HG02870 (cell line): Measurements from ENCODE around the gene NR6A1.

Experiments used
- ATAC-seq: cut with Tn5 transposase; IDR thresholded peaks from one replicate; pipeline ENCODE4 v1.9.1; 2021; ENCODE audit warnings: mild to moderate bottlenecking, moderate library complexity; ENCODE audit not compliant: unreplicated experiment

NR6A1 gene

DNA sequence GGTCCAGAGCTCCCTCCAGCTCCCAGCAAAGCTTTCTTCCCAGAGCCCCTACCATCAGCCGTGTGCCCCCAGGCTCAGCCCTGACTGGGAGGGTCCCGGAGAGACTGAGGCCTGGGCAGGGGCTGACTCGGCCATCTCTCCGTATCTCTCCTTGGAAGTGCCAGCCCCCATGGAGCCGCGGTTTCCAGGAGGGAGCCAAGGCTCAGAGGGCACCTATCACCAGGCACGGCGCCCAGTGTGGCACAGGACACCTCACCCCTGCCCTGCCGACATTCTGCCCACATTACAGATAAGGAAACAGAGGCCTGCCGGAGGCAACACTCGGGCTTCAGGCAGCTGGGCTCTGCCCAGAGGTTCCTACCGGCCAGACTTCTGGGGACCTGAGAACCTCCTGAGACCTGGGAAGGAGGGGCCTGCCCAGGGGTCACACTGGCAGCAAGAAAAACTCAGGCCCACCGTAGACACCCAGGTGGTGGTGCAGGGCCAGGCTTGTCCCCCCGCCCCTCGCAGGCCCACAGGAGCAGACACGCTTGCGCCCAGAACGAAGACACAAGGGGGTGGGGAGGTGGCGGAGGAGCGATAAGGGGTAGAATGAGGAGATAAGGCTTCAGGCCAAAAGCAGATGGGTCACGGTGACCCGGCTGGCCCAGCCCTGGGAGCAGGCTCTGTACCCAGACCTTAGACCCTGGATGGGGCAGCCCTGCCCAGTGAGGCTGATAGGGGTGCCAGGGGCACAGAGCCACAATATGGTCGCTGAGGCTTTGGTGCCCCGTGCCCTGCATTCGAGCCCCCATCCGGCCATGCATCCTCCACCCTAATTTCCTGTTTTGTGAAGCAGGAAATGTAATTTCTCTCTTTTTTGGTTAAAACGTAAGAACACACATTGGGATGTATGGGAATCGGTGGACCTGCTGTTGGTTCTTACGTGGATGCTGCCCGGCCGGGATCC lies 275.7 kb downstream of the NR6A1 start:
- ATAC-seq: no peak

GRCh38 chr9:124493794-124494479 lies 277.2 kb downstream of the NR6A1 start:
- peak; percentile 76 for ATAC-seq

DNA sequence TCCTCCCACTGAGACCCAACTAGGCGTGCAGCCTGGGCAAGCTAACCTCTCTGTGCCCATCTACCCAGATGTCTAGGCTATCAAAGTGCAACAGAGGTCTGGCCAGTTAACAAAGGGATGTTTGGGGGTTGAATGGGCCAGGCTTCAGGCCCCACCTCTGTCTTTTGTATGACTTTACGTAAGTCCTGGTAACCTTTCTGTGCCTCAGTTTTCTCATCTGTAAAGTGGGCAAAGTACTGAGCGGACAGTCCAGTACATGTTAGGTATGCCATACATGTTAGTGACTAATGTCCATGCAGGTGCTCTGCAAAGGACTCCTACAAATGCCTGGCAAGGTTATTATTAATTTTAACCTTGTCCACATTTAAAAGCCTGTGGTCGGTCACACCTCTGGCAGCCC lies 277.9 kb downstream of the NR6A1 start:
- ATAC-seq: no peak

- no peak for ATAC-seq
These were observed 278.3 kb downstream of the NR6A1 start for GRCh38 chr9:124492818-124493217.

DNA sequence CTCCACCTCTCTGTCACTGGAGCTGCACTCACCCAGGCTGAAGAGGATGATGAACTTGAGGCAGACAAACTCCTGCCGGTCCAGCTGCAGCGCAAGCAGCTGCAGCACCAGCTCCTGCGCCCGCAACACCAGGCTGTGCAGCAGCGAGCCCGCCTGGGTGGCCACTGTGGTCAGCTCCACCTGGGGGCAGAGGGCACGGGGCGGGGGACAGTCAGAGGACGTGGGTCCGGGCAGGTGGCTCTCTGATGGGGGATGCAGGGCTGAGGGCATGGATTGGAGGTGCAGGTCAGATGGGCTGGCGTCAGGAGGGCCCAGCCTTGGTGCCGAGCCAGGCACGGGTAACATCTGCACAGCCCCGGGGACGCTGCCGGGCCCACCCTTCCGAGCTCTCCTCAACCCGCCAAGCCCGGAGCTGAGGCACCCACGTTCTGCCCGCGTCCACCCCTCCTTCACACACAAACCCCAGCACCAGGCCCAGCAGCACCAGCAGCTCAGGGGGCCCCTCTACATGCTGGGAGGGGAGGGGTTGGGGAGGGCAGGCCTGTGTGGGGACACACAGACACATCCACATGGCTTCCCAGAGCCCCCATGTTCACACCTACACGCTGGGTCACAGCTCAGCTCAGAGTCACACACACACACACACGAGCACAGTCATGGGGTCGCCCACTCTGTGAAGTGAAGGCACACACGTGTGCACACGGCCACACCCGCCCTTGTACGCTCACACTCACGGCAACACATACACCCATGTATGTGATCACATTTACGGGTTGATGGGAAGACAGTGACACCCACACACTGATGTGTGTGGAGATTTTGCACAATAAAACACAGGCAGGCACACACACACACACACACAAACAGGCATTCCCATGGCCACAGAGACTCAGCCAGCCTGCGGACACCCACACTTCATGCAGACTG lies 279.8 kb downstream of the NR6A1 start:
- no peak for ATAC-seq

- no peak for ATAC-seq
These were observed 281.1 kb downstream of the NR6A1 start for GRCh38 chr9:124490004-124490403.

DNA sequence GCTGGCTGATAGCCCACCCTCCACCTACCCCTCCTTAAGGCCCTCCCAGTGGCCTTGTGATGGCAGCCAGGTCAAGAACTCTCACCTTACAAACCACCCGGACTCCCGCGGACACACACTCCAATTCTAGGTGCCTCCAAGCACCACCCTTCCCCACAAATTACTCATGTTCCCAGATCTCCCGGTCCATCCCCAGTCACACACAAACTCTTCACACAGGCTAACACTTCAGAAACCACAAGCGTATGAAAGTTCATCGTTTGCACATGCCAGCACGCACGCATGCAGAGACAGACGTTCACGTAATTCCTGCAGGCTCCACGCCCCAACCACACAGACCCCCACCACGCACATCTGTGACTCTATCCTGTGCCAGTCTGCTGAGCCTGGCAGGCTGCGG lies 281.9 kb downstream of the NR6A1 start:
- no peak for ATAC-seq

- ATAC-seq: no peak
These were observed 282.4 kb downstream of the NR6A1 start for GRCh38 chr9:124488641-124489210.

DNA sequence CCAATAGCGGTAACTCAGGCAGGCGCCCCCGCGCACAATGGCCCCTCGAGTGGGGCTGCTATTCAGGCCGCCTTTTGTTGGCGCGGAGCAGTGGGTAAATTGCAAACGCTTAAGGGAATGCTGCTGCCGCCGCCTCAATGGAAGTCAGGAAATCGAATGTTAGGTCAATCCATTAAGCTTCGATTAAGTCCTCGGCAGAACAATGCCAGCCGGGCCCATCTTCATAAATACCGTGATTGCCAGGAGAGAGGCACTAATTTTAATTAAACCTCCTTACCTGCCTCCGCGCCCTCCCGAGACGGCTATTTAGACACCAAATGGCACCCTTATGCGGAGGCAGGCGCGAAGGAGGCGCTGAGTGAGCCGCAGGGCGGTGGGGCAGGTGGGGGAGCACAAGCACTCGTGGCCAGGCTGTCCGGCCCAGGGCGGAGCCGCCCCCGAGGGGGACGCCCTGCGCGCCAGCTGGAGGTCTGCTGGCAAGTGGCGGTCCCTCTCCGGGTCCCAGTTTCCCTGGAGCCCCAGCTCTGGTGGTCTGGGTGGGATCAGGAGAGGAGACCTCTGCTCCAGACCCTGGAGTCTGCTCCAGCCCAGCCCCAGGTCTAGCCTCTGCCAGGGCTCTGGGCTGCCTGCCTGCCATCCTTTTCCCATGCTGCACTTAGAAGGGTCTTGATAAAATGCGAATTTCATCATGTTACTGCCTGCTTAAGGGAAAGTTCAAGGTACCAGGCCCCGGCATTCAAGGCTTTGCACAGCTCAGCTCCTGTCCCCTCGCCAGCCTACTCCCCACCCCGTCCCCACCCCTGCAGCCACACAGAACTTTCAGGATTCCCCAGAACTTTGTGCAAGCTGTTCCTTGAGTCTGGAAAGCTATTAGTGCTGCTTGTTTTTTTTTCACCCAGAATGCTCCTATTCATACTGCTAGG lies 283.6 kb downstream of the NR6A1 start:
- no peak for ATAC-seq

- ATAC-seq: no peak
These were observed 284.3 kb downstream of the NR6A1 start for GRCh38 chr9:124486778-124487259.

- ATAC-seq: no peak
These were observed 285.2 kb downstream of the NR6A1 start for GRCh38 chr9:124485936-124486335.

DNA sequence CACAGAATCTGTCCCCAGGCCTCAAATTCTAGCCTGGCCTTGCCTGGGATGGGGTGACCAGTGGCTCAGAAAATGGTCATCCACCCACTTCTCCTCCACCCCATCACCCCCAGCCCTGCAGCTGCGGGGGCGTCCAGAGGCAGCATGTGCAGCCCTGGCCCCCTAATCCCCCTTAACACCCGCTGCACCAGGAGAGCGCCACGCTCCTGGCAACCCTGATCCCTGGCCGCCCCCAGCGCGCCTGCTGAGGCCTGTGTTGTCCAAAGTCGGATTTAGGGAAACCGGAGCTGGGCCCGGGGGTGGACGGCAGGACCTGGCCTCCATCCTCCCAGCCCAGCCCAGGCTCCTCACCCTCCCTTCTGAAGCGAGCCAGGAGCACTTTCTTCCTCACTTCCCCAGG lies 285.9 kb downstream of the NR6A1 start:
- ATAC-seq: no peak

DNA sequence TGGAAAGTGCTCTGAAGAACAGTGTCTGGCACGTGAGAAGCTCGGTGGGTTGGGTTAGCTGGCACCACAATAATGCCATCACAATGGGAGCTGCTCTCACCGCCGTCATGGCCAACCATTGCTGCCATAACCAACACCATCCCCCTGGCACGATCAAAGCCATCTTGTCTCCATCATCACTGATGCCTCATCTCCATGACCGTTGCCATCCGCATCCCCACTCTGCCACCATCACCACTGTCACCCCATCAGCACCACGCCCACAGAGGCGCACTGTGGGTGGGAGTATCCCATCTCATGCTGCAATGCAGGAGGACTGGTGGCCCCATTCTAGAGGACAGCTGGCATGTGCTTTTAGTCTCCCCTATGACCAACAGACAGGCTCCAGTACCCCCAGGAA lies 287.6 kb downstream of the NR6A1 start:
- no peak for ATAC-seq

DNA sequence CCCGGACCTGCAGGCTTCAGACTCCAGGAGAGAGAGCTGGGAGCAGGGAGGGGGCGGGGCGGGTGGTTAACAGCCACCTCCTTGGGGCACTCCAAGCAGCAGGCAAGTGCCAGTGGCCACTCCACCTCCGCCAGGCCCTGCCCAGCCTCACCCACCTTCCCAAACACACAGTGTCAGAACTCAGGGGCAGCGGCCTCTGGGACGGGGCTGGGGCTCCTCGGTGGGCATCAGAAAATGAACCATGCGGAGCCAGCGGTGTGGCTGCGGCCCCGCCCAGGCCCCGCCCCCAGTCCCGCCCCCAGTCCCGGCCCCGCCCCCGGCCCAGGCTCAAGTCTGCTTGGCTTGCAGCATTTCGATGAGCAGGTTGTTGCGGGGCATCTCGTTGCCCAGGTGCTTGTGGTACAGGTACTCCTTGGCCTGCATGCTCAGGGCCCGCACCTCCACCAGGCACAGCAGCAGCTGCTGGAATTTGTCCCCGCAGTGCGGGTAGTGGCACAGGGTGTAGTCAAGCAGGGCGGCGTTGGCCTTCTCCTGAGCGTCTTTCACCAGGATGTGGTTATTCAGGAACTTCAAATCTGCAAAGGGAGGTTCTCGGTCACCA lies 288.6 kb downstream of the NR6A1 start:
- no peak for ATAC-seq

DNA sequence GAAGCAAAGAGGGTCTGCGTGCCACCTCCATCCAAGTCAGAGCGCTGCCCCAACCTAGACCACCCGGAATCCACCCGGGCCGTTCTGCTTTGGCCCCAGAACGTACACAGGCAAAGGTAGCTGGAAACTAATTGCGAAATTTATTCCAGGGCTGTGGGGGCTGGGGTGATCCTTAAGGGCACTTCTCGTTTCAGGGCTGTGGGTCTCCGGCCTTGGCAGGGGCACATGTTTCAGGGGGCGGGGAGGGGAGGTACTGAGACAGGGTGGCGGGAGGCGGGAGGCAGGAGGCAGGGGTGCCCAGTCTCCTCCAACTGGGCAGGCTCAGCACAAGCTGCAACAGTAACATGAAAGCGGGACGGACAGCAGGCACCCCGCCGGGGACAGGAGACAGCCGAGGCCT lies 290.0 kb downstream of the NR6A1 start:
- no peak for ATAC-seq

DNA sequence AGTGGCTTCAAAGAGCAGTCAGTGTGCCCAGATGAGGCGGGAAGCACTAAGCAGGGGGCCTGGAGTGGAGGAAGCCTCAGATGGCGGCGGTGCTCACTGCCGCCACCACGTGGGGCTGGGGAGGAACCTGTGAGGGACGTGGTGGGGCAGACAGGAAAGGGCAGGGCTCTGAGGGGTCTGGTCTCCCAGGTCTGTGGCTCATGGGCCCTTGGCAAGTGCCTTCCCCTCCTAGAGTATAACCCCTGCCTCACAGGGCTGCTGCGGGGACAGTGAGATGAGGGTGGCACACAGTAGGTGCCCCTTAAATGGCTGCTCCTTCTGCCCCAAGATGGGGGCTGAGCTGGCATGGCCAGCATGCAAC lies 290.5 kb downstream of the NR6A1 start:
- no peak for ATAC-seq

GRCh38 chr9:124479947-124480620 lies 291.0 kb downstream of the NR6A1 start:
- no peak for ATAC-seq

- no peak for ATAC-seq
These were observed 291.7 kb downstream of the NR6A1 start for GRCh38 chr9:124479371-124479770.

DNA sequence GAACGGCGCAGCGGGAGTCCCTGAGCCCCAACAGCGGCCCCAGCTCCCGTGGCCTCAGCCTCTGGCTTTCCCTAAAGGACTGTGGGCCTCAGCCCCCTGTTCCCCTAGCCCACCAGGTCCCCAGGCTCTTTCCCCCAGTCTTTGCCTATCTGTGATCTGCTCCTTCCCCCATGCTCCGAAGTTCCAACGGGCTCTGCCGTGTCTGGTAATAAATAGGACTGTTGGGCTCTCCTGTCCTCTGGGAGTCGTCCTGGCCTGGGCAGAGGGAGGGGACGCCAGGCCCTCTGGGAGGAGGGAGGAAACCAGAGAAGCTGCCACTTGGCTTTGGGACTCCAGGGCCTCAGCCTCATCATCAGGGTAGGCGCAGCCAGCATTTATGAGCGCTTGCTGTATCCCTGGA lies 292.8 kb downstream of the NR6A1 start:
- ATAC-seq: no peak
